Activated CD4-positive, alpha-beta T cell treated with anti-CD3 and anti-CD28 coated beads, Interleukin-2, amount 50 U/mL, for 1 hour (primary cell): ENCODE measurements around the gene MMD2.

Experiments used
- DNase-seq: peaks from one replicate; pipeline ENCODE4 v3.0.0-alpha.2; 2020

MMD2 gene

GRCh38 chr7:4866528-4867496 lies 92.2 kb downstream of the MMD2 start:
- no peak for DNase-seq

GRCh38 chr7:4862156-4862555 lies 96.8 kb downstream of the MMD2 start:
- DNase-seq = no peak

GRCh38 chr7:4861673-4862072 lies 97.3 kb downstream of the MMD2 start, which contains the start of gene PAPOLB:
Gene PAPOLB (minus strand): TSS chr7:4862030. CDS start chr7:4861810, 220 bp downstream.
- no peak for DNase-seq

- no peak for DNase-seq
Observed at GRCh38 chr7:4861227-4861626, 97.8 kb downstream of the MMD2 start.

GRCh38 chr7:4857189-4857588 lies 101.8 kb downstream of the MMD2 start:
- no peak for DNase-seq

- DNase-seq = no peak
Observed at GRCh38 chr7:4856336-4857057, 102.5 kb downstream of the MMD2 start.
